ENCODE data around the gene ACTN1.

The ACTN1 gene

GRCh38 chr14:68937471-68938270, 41.4 kb downstream of the ACTN1 start:
- DNase-seq (ENCODE audit: extremely low read depth in 1 of 2, low read depth in 1 of 2) = no peak

DNA sequence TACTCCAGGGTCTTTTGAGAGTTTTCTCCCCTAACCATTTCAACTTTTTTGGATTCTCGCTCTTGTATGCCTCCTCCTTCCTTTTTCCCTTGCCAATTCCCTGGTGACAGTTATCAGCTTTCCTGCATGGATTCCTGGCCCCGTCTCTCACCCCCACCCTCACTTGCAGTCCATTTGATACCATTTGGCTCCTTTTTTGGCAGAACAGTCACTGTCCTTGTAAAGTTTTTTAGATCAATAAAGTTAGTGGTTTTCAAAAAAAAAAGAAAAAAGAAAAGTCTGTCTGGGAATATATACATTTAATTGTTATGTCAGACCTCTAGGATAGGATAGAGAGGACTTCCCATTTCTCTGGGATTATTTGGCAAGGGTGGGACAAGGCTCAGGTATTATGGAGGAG, 42.1 kb downstream of the ACTN1 start:
- no peak for DNase-seq (ENCODE audit: extremely low read depth in 1 of 2, low read depth in 1 of 2)

DNA sequence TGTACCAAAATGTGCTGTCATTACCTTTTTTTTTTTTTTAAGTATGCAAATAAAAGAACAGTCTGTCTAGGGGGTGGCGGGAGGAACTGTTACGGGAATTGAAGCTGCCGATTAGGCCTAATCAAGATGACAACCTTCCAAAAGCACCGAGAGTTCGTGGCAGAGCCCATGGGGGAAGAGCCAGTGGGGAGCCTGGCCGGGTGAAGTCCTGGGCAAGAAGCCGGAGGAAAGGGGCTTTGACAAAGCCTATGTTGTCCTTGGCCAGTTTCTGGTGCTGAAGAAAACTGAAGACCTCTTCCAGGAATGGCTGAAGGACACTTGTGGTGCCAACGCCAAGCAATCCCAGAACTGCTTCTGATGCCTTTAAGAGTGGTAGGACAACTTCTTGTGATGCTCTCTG, 42.6 kb downstream of the ACTN1 start:
- DNase-seq (ENCODE audit: extremely low read depth in 1 of 2, low read depth in 1 of 2) = no peak

DNA sequence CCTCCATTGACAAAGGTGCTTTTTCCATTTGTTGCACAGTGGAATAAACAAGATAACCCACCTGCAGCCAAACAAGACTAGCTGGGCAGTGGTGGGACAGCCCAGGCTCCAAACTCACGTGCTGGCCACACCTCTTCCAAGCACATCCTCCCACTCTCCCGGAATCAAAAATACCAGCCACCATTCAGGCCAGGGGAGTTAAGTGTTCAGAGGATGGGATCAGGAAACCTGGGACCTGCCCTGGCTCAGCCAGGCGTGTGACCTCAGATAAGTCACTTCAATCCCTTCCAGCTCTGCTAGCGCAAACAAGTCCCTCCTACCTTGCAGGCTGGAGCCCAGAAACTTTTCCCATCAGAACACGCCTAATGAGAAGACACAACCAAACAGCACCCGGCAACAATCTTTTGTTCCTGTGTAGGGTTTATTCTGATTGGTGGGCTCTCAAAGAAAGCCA, 43.3 kb downstream of the ACTN1 start:
- DNase-seq (ENCODE audit: extremely low read depth in 1 of 2, low read depth in 1 of 2) = no peak

DNA sequence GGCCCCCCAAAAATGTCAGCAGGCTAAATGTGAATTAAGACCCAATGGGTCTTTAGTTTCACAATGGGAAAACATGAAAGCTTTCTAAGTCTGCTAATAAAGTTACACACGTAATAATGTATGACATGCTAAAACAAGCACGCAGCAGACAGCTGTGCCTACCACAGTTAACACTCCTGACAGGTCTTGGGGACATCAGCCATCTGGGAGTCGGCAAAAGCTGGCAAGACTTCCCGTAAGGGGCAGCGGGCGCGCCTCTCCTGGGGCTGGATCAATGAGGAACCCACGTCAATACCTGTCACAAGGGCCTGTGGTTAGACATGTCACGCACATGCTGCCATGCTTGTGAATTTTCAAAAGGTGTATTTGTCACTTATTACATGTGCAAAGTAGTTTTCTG, 45.0 kb downstream of the ACTN1 start:
- DNase-seq (ENCODE audit: extremely low read depth in 1 of 2, low read depth in 1 of 2) = no peak

GRCh38 chr14:68932686-68933085, 46.4 kb downstream of the ACTN1 start:
- no peak for DNase-seq (ENCODE audit: extremely low read depth in 1 of 2, low read depth in 1 of 2)

DNA sequence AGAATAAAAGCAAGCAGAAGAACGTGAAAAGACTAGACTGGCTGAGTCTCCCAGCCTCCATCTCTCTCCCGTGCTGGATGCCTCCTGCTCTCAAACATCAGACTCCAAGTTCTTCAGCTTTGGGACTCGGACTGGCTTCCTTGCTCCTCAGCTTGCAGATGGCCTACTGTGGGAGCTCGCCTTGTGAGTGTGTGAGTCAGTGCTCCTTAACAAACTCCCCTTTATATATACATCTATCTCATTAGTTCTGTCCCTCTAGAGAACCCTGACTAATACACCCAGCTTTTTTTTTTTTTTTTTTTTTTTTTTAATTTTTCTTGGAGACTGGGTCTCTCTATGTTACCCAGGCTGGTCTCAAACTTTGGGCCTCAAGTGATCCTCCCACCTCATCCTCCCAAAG, 46.9 kb downstream of the ACTN1 start:
- DNase-seq (ENCODE audit: extremely low read depth in 1 of 2, low read depth in 1 of 2) = no peak

GRCh38 chr14:68931474-68932051, 47.5 kb downstream of the ACTN1 start:
- no peak for DNase-seq (ENCODE audit: extremely low read depth in 1 of 2, low read depth in 1 of 2)

DNA sequence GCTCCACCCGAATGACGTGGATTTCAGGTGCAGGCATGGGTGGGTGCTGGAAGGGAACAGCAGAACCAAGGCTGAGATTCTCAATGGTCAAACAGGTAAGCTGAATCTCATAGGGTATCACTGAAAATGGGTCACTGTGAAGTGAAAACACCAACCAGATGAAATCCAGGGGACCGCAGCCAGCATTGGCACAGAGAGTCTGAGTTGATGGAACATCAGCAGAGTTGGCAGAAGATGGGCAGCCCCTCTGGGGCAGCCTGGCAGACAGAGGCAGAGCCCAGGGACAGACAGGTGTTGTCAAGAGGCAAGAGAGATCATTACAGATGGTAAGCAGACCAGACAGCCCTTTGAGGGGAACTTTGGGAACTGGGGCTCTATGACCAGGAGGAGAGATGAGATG, 48.0 kb downstream of the ACTN1 start:
- no peak for DNase-seq (ENCODE audit: extremely low read depth in 1 of 2, low read depth in 1 of 2)

GRCh38 chr14:68929623-68930307, 49.3 kb downstream of the ACTN1 start:
- no peak for DNase-seq (ENCODE audit: extremely low read depth in 1 of 2, low read depth in 1 of 2)

GRCh38 chr14:68928770-68929550, 50.1 kb downstream of the ACTN1 start:
- no peak for DNase-seq (ENCODE audit: extremely low read depth in 1 of 2, low read depth in 1 of 2)

DNA sequence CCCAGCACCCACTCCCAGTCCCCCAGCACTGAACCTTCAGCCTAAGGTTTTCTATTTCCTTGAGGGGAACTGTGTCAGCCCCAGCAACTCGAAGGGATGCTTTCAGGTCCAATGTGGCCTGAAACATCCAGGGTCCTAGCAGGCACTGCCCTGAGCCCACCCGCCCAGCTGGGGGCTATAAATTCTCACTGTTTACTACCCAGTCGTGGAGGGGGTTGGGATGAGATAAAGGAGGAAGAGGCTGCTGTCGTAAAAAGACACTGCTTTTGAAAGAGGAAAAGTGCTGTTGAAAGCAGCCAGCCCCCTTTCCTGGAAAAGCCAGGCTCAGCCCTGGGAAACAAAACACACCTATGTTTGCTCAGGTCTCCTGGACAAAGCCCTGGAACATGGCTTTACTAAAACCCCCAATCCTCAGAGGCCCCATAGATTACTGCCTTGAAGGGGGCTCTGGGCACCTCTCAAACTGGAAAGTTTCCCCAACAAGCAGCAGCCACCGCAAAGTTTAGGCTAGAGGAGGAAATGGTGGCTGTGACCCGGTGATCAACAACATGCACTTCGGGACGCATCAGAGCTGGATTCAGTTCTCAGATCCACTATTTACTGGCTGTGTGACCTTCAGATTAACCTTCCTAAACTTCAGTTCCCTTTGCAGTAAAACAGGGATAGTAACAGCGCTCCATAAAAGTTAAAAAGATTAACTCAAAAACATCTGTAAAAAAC, 51.0 kb downstream of the ACTN1 start:
- DNase-seq (ENCODE audit: extremely low read depth in 1 of 2, low read depth in 1 of 2) = no peak

GRCh38 chr14:68927089-68927488, 52.0 kb downstream of the ACTN1 start:
- no peak for DNase-seq (ENCODE audit: extremely low read depth in 1 of 2, low read depth in 1 of 2)

DNA sequence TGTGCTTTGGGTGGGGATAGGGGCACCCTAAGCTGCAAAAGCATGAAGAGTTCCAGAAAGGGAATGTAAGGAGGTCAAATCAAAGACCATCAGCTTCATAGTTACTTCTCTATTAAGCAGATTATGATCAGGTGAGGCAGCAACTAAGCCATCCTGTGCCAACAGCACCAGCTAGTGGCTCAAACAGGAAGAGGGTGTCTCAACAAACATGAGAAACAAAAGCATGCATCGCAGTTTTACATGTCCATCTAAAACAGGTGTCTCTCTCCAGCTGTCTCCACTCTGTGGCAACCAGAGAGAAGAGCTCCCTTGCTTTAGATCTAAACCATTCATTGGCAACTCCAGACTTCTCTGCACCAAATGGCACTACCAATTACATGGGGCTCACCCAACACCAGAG, 52.9 kb downstream of the ACTN1 start:
- DNase-seq (ENCODE audit: extremely low read depth in 1 of 2, low read depth in 1 of 2) = no peak

GRCh38 chr14:68925373-68925772, 53.7 kb downstream of the ACTN1 start:
- no peak for DNase-seq (ENCODE audit: extremely low read depth in 1 of 2, low read depth in 1 of 2)

GRCh38 chr14:68924186-68925158, 54.6 kb downstream of the ACTN1 start:
- no peak for DNase-seq (ENCODE audit: extremely low read depth in 1 of 2, low read depth in 1 of 2)

DNA sequence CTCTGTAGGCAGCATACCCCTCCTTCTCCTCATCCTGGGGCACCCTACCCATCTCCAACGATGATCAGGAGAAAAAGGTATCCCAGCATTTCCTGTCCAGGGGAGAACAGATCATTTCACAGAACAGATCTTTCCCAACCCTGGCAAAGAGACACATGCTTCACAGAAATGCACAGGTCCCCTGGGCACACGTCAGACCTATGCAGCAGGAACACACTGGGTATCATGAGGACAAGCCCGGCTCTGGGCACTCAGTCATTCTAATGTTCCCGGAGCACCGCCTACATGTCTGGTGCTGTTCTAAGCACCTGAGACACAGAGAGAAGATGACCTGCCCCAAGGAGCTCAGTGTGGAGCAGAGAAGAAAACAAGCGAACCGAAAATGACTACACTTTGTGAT, 56.2 kb downstream of the ACTN1 start:
- DNase-seq (ENCODE audit: extremely low read depth in 1 of 2, low read depth in 1 of 2) = no peak

DNA sequence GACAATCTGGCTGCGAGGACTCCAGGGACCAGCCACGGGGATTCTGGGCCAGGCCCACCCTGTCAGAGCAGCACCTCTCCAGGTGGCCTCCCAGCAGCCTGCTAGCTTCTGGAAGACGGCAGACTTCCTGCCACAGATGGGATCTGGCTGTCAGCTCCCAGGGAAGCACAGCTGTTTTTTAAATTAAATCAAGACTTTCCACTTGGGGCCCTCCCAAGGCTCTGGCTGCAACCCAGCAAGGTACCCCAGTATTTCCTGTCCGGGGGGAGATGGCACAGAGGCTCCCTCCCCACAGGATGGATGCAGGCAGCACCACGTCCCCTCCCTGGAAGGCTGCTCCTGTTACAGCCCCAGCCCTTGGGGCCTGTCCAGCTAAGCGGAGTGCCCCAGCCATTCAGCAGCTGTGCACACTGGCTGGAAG, 56.9 kb downstream of the ACTN1 start:
- no peak for DNase-seq (ENCODE audit: extremely low read depth in 1 of 2, low read depth in 1 of 2)

DNA sequence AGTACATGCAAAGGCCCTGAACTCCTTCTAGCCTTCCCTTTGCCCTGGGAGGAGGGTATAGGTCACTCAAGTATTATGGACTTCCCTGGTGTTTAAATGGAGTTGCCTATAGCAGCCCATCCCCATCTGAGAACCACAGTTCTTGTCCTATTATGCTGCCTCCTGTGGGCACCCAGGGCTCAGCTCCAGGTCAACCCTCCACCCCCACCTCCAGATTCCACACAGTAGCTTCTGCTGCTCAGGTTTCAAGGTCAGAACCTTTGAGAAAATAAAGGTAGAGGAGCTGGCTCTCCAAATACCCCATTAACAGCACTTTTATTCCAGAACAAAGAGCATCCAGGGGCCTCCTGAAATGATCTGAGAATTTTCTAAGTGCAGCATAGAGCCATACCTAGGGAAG, 57.4 kb downstream of the ACTN1 start:
- no peak for DNase-seq (ENCODE audit: extremely low read depth in 1 of 2, low read depth in 1 of 2)

All from stimulated activated CD8-positive, alpha-beta memory T cell treated with anti-CD3 and anti-CD28 coated beads, Interleukin-7, amount 100 ng/mL, for 48 hours (primary cell).